Activated CD8-positive, alpha-beta T cell treated with anti-CD3 and anti-CD28 coated beads for 36 hours (primary cell): ENCODE data around the gene WASF3. TPM values are rescaled to one million over a fixed set of nuclear protein-coding genes. Genes with fewer than 3 reads are reported as not detected.

ENCODE experiments used
- ATAC-seq: fragments of 200-7000 bp; cut with Tn5 transposase; one replicate; pipeline ENCODE4 v1.10.0; 2021; ENCODE audit warnings: mild to moderate bottlenecking, moderate library complexity
- CTCF ChIA-PET: fragments of 350-600 bp; sonication (Branson Sonifier 250); formaldehyde crosslinking; loops from one replicate; lab custom pipeline; 2021; ENCODE audit warnings: antibody characterized with exemption; lab: Charles Lee
- POLR2A ChIA-PET: fragments of 350-600 bp; sonication (Branson Sonifier 250); formaldehyde crosslinking; loops from one replicate; lab custom pipeline; 2021; ENCODE audit warnings: antibody characterized with exemption; lab: Charles Lee
- DNase-seq: peaks from one replicate; pipeline ENCODE4 v3.0.0-alpha.2; 2020
- H3K27ac Mint-ChIP-seq: one replicate; pipeline ENCODE4 v1.8.0; 2021; ENCODE audit warnings: mild to moderate bottlenecking, mixed read lengths
- H3K27me3 Mint-ChIP-seq: one replicate; pipeline ENCODE4 v1.8.0; 2021; ENCODE audit warnings: mixed read lengths
- H3K36me3 Mint-ChIP-seq: one replicate; pipeline ENCODE4 v1.8.0; 2021; ENCODE audit warnings: low read depth, mixed read lengths
- H3K4me1 Mint-ChIP-seq: one replicate; pipeline ENCODE4 v1.8.0; 2021; ENCODE audit warnings: low read depth, mixed read lengths
- H3K4me3 Mint-ChIP-seq: one replicate; pipeline ENCODE4 v1.8.0; 2021; ENCODE audit warnings: mild to moderate bottlenecking, moderate library complexity, mixed read lengths
- H3K9me3 Mint-ChIP-seq: one replicate; pipeline ENCODE4 v1.8.0; 2021; ENCODE audit warnings: mixed read lengths
- intact Hi-C: fragments of 100-400 bp; cut with micrococcal nuclease; formaldehyde crosslinking; loops from one replicate; pipeline ENCODE4 v1.10.0; 2022
- total RNA-seq, 2 experiments: library from RNA; stranded (reverse); gene quantifications; one replicate each; pipeline ENCODE4 v1.2.3, GENCODE V29; 2021
- TF ChIP-seq, protein P1 (sequence below): fragments of 200-600 bp; IDR thresholded peaks from one replicate; pipeline ENCODE4 v1.8.0; 2022; ENCODE audit warnings: antibody characterized with exemption, mild to moderate bottlenecking

The WASF3 gene
- total RNA-seq, 2 experiments from 2014 or later, result 0.07 to 0.09 TPM

DNA sequence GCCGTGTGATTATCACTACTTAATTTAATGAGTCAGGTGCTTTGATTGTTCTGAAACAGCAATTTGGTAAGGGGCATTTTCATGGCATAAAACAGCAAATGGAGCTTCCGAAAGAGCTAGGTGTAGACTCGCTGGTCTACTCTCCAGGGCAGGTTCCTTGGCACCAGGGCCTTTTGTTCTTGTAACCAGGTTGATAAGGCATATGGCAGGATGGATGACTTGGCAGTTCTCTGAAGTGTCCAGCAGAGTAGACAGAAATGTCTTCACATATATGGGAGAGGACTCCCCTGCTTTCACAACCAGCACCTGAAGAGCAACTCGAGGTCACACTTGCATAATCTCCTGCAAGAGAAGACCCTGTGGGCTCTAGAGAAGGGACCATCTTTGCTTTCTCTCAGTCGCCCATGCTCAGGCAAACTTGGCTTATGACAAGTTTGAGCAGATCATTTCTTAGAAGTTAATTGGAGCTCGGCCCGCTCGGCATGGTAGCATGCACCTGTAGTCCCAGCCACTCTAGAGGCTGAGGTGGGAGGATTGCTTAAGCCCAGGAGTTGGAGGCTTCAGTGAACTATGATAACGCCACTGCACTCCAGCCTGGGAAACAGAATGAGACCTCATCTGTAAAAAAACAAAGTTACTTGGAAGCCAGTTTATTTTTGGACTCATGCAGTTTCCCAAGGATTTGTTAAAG lies 23.3 kb upstream of the WASF3 start:
- ChIA-PET POLR2A (no interaction called here), CTCF (no interaction called here)
- Mint-ChIP-seq H3K9me3 (no peaks in the 10 kb centered on the region), H3K36me3 (no peaks in the 10 kb centered on the region), H3K27ac (no peak overlapping the region), H3K4me3 (no peak overlapping the region), H3K4me1 (no peaks in the 10 kb centered on the region), H3K27me3 (peaks cover 7% of the 10 kb centered on the region)
- TF ChIP-seq, protein P1, sequence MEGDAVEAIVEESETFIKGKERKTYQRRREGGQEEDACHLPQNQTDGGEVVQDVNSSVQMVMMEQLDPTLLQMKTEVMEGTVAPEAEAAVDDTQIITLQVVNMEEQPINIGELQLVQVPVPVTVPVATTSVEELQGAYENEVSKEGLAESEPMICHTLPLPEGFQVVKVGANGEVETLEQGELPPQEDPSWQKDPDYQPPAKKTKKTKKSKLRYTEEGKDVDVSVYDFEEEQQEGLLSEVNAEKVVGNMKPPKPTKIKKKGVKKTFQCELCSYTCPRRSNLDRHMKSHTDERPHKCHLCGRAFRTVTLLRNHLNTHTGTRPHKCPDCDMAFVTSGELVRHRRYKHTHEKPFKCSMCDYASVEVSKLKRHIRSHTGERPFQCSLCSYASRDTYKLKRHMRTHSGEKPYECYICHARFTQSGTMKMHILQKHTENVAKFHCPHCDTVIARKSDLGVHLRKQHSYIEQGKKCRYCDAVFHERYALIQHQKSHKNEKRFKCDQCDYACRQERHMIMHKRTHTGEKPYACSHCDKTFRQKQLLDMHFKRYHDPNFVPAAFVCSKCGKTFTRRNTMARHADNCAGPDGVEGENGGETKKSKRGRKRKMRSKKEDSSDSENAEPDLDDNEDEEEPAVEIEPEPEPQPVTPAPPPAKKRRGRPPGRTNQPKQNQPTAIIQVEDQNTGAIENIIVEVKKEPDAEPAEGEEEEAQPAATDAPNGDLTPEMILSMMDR, result no peak
- intact Hi-C loops, result no loop called here
- DNase-seq (no peak), ATAC-seq (no peak)

DNA sequence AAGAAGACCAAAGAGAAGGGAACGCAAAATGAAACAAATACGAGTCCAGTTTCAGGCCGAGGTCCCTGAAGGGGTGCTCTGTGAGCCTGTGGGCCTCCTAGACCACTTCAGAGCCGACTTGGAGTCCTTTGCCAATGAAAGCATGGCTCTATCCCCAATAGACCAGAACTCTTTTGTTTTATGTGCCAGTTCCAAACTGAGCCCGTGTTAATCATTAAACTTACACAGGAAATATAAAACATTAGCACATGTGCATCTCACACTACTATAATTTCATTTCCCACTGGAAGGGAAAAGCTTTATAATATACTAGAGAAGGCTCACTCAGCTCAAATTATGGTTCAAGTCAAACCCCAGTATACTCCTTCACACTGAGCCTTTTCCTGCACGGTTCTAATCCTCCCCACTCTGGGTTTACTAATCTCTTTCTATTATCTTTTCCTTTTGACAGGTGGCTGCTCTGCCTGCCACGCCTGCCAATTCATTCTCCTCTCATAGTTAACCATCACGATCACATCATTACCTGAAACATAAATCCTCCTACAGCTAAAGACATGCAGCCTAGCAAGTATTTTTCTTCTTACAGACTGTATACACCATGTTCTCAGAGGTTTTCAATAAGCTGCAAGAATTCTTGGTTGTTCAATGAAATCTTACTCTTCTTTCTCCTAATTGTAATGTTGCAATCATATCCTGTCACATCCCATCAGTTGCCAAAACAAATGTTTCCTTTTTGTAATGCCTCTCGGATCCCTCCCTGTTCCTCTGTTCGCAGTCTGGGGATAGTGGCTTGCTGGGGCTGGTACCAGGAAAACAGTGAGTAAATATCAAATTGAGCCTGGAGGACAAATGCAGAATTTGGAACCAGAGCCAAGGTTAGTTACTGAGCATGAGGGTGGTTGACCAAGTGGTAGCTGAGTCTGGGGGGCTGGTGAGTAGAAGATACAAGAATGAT lies 18.8 kb upstream of the WASF3 start:
- CTCF ChIA-PET, result no interaction called here
- intact Hi-C loops, result no loop called here
- H3K27me3 Mint-ChIP-seq, result peaks cover 13% of the 10 kb centered on the region
- no peak overlapping the region for H3K4me3 Mint-ChIP-seq
- no peaks in the 10 kb centered on the region for H3K4me1 Mint-ChIP-seq
- no peak for ATAC-seq
- TF ChIP-seq, protein P1, result no peak
- POLR2A ChIA-PET, result no interaction called here
- no peak for DNase-seq
- no peak overlapping the region for H3K27ac Mint-ChIP-seq
- H3K36me3 Mint-ChIP-seq, result no peaks in the 10 kb centered on the region
- H3K9me3 Mint-ChIP-seq, result no peaks in the 10 kb centered on the region

DNA sequence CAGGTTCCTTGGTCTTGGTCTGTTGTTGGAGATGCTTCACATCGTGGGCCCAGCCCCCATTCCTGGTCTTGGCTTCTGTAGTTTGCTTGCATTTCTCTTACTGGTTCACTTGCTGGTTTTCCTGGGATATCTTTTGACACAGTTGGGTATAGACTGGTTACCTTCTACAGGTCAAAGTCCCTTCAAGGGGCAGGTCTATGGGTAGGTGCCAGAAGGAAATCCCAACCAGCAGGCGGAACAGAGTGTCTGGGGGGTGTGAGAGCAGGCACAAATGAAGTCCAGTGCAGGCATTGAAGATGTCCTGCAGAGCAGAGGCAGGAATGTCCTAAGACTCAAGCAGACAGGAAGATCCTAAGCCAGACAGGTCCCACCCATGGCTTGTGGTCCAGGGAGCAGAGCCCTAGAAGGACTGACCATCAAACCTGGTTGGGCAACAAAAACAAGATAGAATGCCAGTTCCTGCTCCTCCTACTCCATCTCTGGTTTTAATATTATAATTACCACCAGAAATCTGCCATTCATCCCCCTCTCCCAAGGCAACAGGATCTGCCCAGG lies 17.7 kb upstream of the WASF3 start:
- no peak overlapping the region for H3K4me3 Mint-ChIP-seq
- CTCF ChIA-PET, result no interaction called here
- ATAC-seq (no peak), DNase-seq (no peak)
- H3K36me3 Mint-ChIP-seq, result no peaks in the 10 kb centered on the region
- intact Hi-C loops, result no loop called here
- H3K27me3 Mint-ChIP-seq, result peaks cover 13% of the 10 kb centered on the region
- H3K9me3 Mint-ChIP-seq, result no peaks in the 10 kb centered on the region
- no peak overlapping the region for H3K27ac Mint-ChIP-seq
- POLR2A ChIA-PET, result no interaction called here
- H3K4me1 Mint-ChIP-seq, result no peaks in the 10 kb centered on the region
- TF ChIP-seq, protein P1, result no peak

DNA sequence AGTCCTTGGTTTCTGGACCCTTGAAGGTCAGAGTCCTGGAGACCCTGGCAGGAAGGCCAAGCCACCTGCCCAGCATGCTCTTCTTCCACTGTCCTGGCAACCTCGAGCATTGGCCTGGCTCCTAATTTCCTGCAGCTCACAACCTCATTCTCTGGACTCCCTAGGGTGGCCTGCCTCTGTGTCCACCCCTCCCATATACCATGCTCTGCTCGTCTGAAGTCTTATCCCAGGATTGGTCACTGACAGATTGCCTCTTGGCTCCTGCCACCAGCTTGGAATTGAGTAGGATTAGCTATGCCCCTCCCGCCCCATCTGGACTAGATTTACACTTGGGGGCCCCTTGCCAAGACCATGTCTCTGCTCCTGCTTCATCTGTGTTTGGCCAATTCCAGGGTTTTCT lies 17.1 kb upstream of the WASF3 start:
- intact Hi-C loops, result no loop called here
- Mint-ChIP-seq H3K36me3 (no peaks in the 10 kb centered on the region), H3K4me3 (no peak overlapping the region), H3K4me1 (no peaks in the 10 kb centered on the region), H3K27ac (no peak overlapping the region), H3K9me3 (no peaks in the 10 kb centered on the region), H3K27me3 (peaks cover 13% of the 10 kb centered on the region)
- ATAC-seq (no peak), DNase-seq (no peak)
- TF ChIP-seq, protein P1, result no peak
- CTCF ChIA-PET, result no interaction called here
- POLR2A ChIA-PET, result no interaction called here

DNA sequence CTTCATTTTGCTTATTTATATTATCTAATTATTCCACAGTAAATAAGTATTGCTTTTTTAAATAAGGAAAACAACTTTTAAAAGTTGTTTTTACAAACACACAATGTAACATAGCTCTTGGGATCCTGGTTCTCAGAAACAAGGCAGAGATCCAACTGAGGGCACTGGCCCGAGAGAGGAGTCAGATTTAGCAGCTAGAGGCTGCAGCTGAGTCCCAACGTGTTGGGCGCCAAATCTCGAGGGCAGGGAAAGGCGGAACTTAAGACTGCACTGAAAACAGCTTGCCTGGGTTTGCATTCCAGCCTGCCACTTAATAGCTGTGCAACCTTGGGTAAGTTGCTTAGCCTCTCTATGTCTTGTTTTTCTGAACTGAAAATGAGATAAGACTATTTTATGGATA lies 16.4 kb upstream of the WASF3 start:
- no peak overlapping the region for H3K27ac Mint-ChIP-seq
- H3K36me3 Mint-ChIP-seq, result no peaks in the 10 kb centered on the region
- H3K4me3 Mint-ChIP-seq, result no peak overlapping the region
- intact Hi-C loops, result no loop called here
- POLR2A ChIA-PET, result no interaction called here
- no peaks in the 10 kb centered on the region for H3K4me1 Mint-ChIP-seq
- DNase-seq, result no peak
- no peak for ATAC-seq
- CTCF ChIA-PET, result no interaction called here
- TF ChIP-seq, protein P1, result no peak
- no peaks in the 10 kb centered on the region for H3K9me3 Mint-ChIP-seq
- peaks cover 13% of the 10 kb centered on the region for H3K27me3 Mint-ChIP-seq
